Measurements from ENCODE around the gene FURIN.
"Not testable (repeated sequence)": the region's sequence is repeated elsewhere in the genome, so short reads cannot be mapped to it uniquely, and the experiment has no call there.

FURIN gene

GRCh38 chr15:90883976-90884718, 15.8 kb downstream of the FURIN start, which contains the start of gene FES:
FES (plus strand) TSS chr15:90884504; CDS start chr15:90885046, 542 bp downstream.
- DNase-seq: no peak

GRCh38 chr15:90884719-90885431, 16.5 kb downstream of the FURIN start:
- no peak for DNase-seq

- DNase-seq: peak; percentile 46
These were observed 17.3 kb downstream of the FURIN start for GRCh38 chr15:90885432-90886290.

- DNase-seq: no peak
These were observed 17.9 kb downstream of the FURIN start for GRCh38 chr15:90886291-90886614.

- no peak for DNase-seq
These were observed 18.7 kb downstream of the FURIN start for GRCh38 chr15:90887037-90887481.

- no peak for DNase-seq
These were observed 20.9 kb downstream of the FURIN start for GRCh38 chr15:90889313-90889730.

- no peak for DNase-seq
These were observed 21.5 kb downstream of the FURIN start for GRCh38 chr15:90889736-90890456.

GRCh38 chr15:90890839-90891238, 22.5 kb downstream of the FURIN start:
- DNase-seq: no peak

- DNase-seq: no peak
These were observed 23.1 kb downstream of the FURIN start for GRCh38 chr15:90891346-90891949.

GRCh38 chr15:90892023-90892422, 23.6 kb downstream of the FURIN start:
- no peak for DNase-seq

GRCh38 chr15:90892498-90893174, 24.2 kb downstream of the FURIN start:
- DNase-seq: no peak

GRCh38 chr15:90893175-90894090, 25.0 kb downstream of the FURIN start:
- DNase-seq: no peak

GRCh38 chr15:90895571-90896117, 27.3 kb downstream of the FURIN start:
- DNase-seq: peak; percentile 57

GRCh38 chr15:90897131-90897655, 28.8 kb downstream of the FURIN start:
- not testable (repeated sequence) for DNase-seq

- no peak for DNase-seq
These were observed 33.0 kb downstream of the FURIN start for GRCh38 chr15:90901175-90902039.

- peak; percentile 87 for DNase-seq
These were observed 33.9 kb downstream of the FURIN start for GRCh38 chr15:90902040-90902839.

GRCh38 chr15:90902840-90903732, 34.7 kb downstream of the FURIN start, which contains the start of gene MAN2A2:
MAN2A2 (plus strand) TSS chr15:90903302; CDS start chr15:90904208, 906 bp downstream.
- peak; percentile 58 for DNase-seq

Data from NCI-H2171 treated with DMSO at 0.1 percent for 48 hours (cell line).